ENCODE data around the gene MAGEA3.
"Not testable (repeated sequence)": the region's sequence is repeated elsewhere in the genome, so short reads cannot be mapped to it uniquely, and the experiment has no call there.

The MAGEA3 gene, protein sequence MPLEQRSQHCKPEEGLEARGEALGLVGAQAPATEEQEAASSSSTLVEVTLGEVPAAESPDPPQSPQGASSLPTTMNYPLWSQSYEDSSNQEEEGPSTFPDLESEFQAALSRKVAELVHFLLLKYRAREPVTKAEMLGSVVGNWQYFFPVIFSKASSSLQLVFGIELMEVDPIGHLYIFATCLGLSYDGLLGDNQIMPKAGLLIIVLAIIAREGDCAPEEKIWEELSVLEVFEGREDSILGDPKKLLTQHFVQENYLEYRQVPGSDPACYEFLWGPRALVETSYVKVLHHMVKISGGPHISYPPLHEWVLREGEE

DNA sequence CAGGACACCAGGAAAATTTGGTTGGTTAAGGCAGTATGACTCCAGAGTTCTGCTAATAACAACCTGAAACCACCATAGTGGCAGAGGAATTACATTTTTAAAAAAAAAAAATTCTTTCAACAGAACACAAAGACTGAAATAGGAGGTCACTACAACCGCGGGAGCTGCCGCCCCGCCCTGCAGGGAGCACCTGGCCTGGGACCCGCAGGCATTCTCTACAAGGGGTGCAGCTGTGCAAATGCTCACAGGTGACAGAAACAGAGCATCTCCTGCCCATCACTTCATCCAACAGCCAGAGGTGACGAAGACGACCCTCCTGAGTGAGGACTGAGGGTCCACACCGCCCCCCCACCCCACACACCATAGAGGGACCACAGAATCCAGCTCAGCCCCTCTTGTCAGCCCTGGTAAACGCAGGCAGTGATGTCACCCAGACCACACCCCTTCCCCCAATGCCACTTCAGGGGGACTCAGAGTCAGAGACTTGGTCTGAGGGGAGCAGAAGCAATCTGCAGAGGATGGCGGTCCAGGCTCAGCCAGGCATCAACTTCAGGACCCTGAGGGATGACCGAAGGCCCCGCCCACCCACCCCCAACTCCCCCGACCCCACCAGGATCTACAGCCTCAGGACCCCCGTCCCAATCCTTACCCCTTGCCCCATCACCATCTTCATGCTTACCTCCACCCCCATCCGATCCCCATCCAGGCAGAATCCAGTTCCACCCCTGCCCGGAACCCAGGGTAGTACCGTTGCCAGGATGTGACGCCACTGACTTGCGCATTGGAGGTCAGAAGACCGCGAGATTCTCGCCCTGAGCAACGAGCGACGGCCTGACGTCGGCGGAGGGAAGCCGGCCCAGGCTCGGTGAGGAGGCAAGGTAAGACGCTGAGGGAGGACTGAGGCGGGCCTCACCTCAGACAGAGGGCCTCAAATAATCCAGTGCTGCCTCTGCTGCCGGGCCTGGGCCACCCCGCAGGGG is at the start of gene MAGEA3:
Gene MAGEA3 (plus strand): TSS at position 843 of the 980 bp plus-strand sequence. CDS start 2,039 bp downstream, outside the sequence.
- not testable (repeated sequence) for DNase-seq (ENCODE audit: low spot score)

DNA sequence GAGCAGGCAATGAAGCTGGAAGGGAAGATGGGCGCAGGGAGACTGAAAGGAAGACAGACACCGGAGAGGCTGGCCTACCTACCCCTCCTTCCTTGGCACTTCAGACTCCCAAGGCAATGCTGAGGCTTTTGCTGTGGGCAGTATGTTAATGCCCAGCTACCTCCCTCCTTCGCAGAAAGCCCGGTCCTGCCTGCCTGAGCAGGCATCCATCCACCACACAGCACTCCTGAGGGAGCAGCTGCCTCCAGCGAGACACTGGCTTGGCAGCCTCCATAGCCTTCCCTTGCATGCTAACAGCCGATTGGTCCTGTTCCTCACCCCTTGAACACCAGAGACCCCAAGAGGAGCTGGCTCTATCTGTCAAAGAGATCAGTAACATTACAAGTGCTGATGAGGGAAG is 46.5 kb upstream of the MAGEA3 start:
- DNase-seq (ENCODE audit: low spot score): no peak

DNA sequence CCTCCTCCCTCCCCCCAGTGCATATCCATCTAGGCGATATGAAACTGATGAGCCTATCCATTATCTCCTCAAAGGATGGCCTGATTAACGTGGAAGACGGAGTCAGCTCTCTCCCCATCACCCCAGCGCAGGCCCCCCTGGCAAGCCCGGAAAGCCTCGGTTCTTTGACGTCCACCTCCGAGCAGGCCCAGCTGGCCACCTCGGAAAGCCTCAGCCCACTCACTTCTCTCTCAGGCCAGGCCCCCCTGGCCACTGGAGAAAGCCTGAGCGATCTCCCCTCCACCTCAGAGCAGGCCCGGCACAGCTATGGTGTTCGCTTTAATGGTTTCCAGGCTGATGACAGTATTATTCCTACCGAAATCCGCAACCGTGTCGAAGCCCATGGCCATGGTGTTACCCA is 46.1 kb upstream of the MAGEA3 start:
- no peak for DNase-seq (ENCODE audit: low spot score)

DNA sequence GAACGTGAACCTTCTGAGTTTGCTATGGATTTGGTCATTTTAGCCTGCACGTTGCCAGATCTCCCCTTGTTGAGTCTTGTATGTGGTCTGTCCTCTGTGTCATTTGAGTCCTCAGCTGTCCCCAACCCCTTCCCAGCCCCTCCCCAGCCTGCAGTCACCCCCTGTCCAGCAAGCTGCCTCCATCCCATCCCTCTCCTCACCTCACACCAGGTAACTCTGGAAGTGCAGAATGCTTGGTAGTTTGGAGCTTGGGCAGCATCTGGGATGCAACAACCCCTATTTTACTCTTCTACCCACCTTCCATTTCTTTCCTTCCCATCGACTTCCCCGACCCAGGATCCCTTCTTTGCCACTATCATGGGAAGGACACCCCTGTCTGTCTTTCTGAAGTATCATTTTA is 42.5 kb upstream of the MAGEA3 start:
- no peak for DNase-seq (ENCODE audit: low spot score)

DNA sequence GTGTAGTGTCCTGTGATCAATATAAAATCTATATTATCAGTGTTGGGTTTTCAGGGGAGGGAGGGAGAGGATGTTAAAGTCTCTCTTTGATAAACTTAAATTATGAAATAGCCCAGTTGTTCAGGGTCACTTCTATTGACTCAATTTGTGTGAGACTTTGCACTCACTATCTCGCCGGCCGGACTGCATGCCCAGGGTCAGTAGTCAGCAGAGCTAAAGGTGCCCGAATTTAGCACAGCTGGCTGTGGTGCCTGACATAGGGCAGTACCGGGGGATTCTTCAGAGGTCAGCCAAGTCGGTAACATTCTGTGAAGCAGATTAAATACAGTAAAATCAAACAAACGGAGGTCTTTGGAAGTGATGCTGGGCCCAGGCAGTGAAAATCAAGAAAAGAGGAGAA is 41.7 kb upstream of the MAGEA3 start:
- no peak for DNase-seq (ENCODE audit: low spot score)

DNA sequence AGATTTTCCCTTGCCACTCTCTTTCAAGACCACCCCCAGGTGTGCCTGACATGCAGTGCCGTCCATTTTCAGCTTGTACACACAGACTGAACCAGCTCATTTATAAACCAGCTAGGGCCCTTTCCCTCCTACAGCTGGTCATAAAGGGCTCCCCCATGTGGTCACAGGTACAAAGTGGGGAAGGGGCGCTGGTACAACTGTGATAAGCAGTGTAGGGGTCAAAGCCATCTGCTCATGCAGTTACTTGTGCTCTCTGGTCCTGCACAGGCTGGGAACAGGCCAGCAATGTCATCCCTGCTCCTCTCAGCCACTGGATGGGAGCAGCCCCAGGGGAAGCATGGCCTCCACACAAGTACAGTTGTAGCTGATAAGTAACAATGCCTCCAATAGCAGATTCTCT is 40.3 kb upstream of the MAGEA3 start:
- DNase-seq (ENCODE audit: low spot score): peak; percentile 12

DNA sequence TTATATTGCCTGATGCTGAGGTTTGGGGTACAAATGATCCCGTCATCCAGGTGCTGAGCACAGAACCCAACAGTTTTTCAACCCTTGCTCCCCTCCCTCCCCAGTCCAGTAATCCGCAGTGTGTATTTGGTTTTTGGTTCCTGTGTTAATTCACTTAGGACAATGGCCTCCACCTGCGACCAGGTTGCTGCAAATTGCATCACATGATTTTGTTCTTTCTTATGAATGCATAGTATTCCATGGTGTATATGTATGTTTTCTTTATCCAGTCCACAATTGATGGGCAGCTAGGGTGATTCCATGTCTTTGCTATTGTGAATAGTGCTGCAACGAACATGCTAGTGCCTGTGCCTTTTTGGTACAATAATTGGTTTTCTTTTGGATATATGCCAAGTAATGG is 35.5 kb upstream of the MAGEA3 start:
- DNase-seq (ENCODE audit: low spot score): no peak

DNA sequence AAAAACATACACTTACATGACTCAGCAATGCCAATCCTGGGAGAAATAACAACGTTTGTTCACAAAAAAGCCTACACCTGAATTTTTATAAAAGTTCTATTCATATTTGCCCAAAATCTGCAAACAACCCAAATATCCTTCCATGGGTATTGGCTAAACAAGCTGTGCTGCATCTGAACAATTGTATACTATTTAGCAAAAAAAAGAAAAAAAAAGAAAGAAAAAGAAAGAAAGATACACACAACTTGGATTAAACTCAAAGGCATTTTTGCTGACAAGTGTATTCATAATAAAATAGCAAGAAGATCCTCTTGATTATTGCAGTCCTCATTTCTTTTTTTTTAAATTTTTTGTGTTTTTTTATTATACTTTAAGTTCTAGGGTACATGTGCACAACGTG is 24.5 kb upstream of the MAGEA3 start:
- DNase-seq (ENCODE audit: low spot score): no peak

DNA sequence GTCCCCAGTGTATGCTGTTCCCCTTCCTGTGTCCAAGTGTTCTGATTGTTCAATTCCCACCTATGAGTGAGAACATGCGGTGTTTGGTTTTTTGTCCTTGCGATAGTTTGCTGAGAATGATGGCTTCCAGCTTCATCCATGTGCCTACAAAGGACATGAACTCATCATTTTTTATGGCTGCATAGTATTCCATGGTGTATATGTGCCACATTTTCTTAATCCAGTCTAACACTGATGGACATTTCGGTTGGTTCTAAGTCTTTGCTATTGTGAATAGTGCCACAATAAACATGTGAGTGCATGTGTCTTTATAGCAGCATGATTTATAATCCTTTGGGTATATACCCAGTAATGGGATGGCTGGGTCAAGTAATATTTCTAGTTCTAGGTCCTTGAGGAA is 23.9 kb upstream of the MAGEA3 start:
- not testable (repeated sequence) for DNase-seq (ENCODE audit: low spot score)

DNA sequence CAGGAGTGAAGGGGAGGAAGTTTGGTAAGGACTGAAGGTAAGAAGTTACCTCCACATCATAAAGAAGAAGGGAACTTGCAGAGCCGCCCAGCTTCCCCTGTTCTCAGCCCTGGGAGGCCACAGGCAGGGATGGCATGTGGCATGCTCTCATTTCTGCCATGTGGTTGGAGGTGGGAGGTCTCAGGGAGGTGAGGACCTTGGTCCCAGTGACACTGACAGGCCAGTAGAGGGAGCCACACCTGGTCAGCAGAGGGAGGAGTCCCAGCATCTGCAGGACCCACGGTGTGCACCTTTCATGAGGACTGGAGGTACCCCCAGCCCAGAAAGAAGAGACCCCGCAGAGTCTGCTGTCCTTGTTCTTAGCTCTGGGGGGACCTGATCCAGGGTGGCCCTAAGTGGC is 17.6 kb upstream of the MAGEA3 start:
- not testable (repeated sequence) for DNase-seq (ENCODE audit: low spot score)

DNA sequence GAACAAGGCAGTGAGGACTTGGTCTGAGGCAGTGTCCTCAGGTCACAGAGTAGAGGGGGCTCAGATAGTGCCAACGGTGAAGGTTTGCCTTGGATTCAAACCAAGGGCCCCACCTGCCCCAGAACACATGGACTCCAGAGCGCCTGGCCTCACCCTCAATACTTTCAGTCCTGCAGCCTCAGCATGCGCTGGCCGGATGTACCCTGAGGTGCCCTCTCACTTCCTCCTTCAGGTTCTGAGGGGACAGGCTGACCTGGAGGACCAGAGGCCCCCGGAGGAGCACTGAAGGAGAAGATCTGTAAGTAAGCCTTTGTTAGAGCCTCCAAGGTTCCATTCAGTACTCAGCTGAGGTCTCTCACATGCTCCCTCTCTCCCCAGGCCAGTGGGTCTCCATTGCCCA is 1.8 kb downstream of the MAGEA3 start:
- not testable (repeated sequence) for DNase-seq (ENCODE audit: low spot score)

DNA sequence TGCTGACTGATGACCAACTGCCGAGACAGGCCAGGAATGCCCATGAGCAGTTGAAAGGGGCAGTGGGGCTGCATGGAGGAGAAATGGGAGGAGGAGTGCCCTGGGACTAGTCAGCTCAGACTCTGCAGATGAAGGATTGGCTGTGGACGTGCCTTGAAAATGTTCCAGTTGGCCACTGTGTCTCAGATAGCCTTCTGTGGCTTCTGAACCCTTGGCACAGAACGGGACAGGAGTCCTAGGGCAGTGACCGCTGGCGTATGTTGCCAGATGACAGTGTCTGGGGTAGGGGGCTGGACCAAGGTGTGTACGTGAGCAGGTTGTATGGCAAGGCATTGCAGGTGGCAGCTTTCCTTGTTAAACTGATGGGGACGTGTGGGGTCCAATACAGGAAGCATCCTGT is 7.9 kb downstream of the MAGEA3 start:
- not testable (repeated sequence) for DNase-seq (ENCODE audit: low spot score)

DNA sequence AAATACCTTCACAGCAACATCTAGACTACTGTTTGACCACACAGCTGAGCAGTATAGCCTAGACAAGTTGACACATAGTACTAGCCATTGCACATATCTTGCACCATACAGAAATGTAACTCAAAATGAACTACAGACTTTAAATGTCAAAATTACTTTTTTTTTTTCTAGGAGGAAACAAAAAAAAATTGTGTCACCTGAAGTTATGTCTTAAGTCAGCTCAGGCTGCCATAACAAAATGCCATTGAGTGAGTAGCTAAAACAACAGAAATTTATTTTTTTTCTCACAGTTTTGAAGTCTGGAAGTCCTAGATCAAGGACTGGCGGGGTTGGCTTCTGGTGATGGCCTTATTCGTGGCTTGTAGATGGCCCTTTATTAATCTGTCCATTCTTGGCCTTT is 10.6 kb downstream of the MAGEA3 start, which contains the start of gene CSAG2:
Gene CSAG2 (minus strand): TSS at position 101 of the 400 bp plus-strand sequence. CDS start 161 bp downstream, outside the sequence.
- not testable (repeated sequence) for DNase-seq (ENCODE audit: low spot score)

DNA sequence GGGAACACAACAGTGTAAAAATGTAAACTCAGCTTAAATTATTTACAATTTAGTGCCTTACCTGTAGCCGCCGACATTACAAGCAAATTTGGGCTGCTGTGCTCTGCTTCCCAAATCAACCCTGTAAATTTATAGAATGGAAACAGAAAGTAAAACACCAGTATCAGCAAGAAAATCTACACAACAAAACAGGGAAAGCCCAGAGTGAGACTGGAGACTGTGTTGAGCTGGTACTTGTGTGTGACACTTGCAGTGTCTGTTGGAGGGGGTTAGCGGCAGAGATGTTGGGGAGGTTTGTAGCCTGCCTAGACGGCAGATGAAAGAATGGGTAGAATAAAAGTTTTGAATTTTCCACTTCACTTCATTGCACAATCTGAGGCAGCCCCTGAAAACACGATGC is 14.6 kb downstream of the MAGEA3 start:
- DNase-seq (ENCODE audit: low spot score): not testable (repeated sequence)

DNA sequence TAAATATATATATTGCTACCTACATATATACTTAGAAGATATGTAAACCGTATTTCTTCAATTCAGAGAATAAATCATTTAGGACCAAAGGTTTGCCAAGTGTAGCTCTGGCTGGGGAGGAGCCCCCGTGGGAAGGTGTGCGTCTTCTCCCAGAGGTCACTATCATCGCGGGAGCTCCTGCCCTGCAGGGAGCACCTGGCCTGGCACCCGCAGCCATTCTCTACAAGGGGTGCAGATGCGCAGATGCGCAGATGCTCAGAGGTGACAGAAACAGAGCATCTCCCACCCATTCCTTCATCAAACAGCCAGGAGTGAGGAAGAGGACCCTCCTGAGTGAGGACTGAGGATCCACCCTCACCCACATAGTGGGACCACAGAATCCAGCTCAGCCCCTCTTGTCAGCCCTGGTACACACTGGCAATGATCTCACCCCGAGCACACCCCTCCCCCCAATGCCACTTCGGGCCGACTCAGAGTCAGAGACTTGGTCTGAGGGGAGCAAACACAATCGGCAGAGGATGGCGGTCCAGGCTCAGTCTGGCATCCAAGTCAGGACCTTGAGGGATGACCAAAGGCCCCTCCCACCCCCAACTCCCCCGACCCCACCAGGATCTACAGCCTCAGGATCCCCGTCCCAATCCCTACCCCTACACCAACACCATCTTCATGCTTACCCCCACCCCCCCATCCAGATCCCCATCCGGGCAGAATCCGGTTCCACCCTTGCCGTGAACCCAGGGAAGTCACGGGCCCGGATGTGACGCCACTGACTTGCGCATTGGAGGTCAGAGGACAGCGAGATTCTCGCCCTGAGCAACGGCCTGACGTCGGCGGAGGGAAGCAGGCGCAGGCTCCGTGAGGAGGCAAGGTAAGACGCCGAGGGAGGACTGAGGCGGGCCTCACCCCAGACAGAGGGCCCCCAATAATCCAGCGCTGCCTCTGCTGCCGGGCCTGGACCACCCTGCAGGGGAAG is 15.5 kb downstream of the MAGEA3 start, which contains the start of gene MAGEA2B:
Gene MAGEA2B (plus strand): TSS at position 814 of the 973 bp plus-strand sequence. CDS start 2,479 bp downstream, outside the sequence.
- DNase-seq (ENCODE audit: low spot score): not testable (repeated sequence)

DNA sequence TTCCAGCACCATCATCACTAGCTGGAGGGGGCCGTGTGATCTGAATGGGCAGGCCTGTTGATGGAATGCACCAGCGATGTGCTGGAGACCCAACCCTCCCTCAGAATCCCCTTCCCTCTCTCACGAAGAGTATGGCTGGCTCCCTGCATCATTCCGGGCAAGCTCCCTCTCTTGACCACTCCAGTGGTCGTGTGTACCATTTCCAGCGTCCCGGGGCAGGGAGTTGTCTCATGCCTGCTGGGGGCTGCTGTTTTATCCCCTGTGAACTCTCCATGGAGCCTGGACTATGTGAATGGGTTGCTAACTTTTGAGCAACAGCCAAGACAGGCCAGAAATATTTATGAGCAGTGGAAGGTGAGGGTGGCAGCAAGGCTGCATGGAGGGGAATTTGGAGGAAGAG is 26.8 kb downstream of the MAGEA3 start:
- no peak for DNase-seq (ENCODE audit: low spot score)

DNA sequence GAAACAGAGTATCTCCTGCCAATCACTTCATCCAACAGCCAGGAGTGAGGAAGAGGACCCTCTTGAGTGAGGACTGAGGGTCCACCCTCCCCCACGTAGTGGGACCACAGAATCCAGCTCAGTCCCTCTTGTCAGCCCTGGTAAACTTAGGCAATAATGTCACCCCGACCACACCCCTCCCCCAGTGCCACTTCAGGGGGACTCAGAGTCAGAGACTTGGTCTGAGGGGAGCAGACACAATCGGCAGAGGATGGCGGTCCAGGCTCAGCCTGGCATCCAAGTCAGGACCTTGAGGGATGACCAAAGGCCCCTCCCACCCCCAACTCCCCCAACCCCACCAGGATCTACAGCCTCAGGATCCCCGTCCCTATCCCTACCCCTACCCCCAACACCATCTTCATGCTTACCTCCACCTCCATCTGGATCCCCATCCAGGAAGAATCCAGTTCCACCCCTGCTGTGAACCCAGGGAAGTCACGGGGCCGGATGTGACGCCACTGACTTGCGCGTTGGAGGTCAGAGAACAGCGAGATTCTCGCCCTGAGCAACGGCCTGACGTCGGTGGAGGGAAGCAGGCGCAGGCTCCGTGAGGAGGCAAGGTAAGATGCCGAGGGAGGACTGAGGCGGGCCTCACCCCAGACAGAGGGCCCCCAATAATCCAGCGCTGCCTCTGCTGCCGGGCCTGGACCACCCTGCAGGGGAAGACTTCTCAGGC is 34.8 kb downstream of the MAGEA3 start, which contains the start of the genes CSAG1 and MAGEA12:
Gene CSAG1 (minus strand): TSS at position 461 of the 715 bp plus-strand sequence. CDS start 1,261 bp downstream, outside the sequence.
Gene MAGEA12 (plus strand): TSS at position 497 of the 715 bp plus-strand sequence. CDS start 2,405 bp downstream, outside the sequence.
- no peak for DNase-seq (ENCODE audit: low spot score)

DNA sequence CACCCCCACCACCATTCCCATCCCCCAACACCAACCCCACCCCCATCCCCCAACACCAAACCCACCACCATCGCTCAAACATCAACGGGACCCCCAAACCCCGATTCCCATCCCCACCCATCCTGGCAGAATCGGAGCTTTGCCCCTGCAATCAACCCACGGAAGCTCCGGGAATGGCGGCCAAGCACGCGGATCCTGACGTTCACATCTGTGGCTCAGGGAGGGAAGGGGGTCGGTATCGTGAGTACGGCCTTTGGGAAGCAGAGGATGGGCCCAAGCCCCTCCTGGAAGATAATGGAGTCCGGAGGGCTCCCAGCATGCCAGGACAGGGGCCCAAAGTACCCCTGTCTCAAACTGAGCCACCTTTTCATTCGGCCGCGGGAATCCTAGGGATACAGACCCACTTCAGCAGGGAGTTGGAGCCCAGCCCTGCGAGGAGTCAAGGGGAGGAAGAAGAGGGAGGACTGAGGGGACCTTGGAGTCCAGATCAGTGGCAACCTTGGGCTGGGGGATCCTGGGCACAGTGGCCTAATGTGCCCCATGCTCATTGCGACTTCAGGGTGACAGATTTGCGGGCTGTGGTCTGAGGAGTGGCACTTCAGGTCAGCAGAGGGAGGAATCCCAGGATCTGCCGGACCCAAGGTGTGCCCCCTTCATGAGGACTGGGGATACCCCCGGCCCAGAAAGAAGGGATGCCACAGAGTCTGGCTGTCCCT is 35.7 kb downstream of the MAGEA3 start:
- not testable (repeated sequence) for DNase-seq (ENCODE audit: low spot score)

DNA sequence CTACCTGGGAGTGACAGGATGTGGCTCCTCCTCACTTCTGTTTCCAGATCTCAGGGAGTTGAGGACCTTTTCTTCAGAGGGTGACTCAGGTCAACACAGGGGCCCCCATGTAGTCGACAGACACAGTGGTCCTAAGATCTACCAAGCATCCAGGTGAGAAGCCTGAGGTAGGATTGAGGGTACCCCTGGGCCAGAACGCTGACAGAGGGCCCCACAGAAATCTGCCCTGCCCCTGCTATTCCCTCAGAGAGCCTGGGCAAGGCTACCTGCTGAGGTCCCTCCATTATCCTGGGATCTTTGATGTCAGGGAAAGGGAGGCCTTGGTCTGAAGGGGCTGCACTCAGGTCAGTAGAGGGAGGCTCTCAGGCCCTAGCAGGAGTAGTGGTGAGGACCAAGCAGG is 36.5 kb downstream of the MAGEA3 start:
- no peak for DNase-seq (ENCODE audit: low spot score)
